OCI-LY7 (cell line): ENCODE measurements around the gene MAP2K1. TPM values are rescaled to one million over a fixed set of nuclear protein-coding genes. Genes with fewer than 3 reads are reported as not detected.

Experiments
- BruUV-seq: library from RNA; stranded (reverse); fragments of 400-500 nt; replicated peaks from 2 replicates; lab custom pipeline; 2021; lab: Mats Ljungman, UMichigan
- CTCF ChIA-PET: fragments of 300-600 bp; sonication (Branson Sonifier 250); formaldehyde crosslinking; loops from one replicate; lab custom pipeline; 2022; ENCODE audit warnings: antibody characterized with exemption; ENCODE audit not compliant: unreplicated experiment; lab: Charles Lee
- POLR2A ChIA-PET: fragments of 300-600 bp; sonication (Branson Sonifier 250); formaldehyde crosslinking; loops from one replicate; lab custom pipeline; 2022; ENCODE audit warnings: antibody characterized with exemption; lab: Charles Lee
- DNase-seq: peaks from one replicate; pipeline ENCODE4 v3.0.0-alpha.2; 2015; ENCODE audit warnings: low spot score
- H2AFZ ChIP-seq: fragments of 200-600 bp; sonication (generic), shearing (Covaris generic); 2 replicates; pipeline ENCODE4 v1.6.1; 2014; ENCODE audit warnings: mild to moderate bottlenecking, antibody characterized with exemption, low read length, moderate library complexity
- H3K27ac ChIP-seq: fragments of 200-600 bp; sonication (generic); 2 replicates; pipeline ENCODE4 v1.5.1; 2014; ENCODE audit warnings: mixed run types, low read depth, mild to moderate bottlenecking, moderate library complexity, low read length, inconsistent platforms; ENCODE audit not compliant: poor library complexity, severe bottlenecking
- H3K36me3 ChIP-seq: fragments of 200-600 bp; sonication (generic); 2 replicates; pipeline ENCODE4 v1.6.1; 2014; ENCODE audit warnings: mild to moderate bottlenecking, antibody characterized with exemption, low read length, moderate library complexity, mixed read lengths; ENCODE audit not compliant: insufficient read depth
- H3K4me1 ChIP-seq: fragments of 200-600 bp; sonication (generic); 2 replicates; pipeline ENCODE4 v1.5.1; 2014; ENCODE audit warnings: mild to moderate bottlenecking, low read length; ENCODE audit not compliant: insufficient read depth, poor library complexity, severe bottlenecking
- H3K4me2 ChIP-seq: fragments of 200-600 bp; sonication (generic); 2 replicates; pipeline ENCODE4 v1.6.1; 2014; ENCODE audit warnings: mild to moderate bottlenecking, low read length
- H3K4me3 ChIP-seq: fragments of 200-600 bp; sonication (generic); 2 replicates; pipeline ENCODE4 v1.5.1; 2014; ENCODE audit warnings: mild to moderate bottlenecking, low read depth, low read length; ENCODE audit not compliant: poor library complexity, severe bottlenecking
- H3K79me2 ChIP-seq: fragments of 200-600 bp; sonication (generic); 2 replicates; pipeline ENCODE4 v1.6.1; 2016; ENCODE audit warnings: low read depth, mild to moderate bottlenecking, low read length, moderate library complexity, mixed read lengths; ENCODE audit not compliant: insufficient read depth
- H3K9me2 ChIP-seq: fragments of 200-600 bp; sonication (generic); 2 replicates; pipeline ENCODE4 v1.6.1; 2016; ENCODE audit warnings: mild to moderate bottlenecking, low read length, mixed read lengths; ENCODE audit not compliant: insufficient read depth
- H3K9me3 ChIP-seq: fragments of 200-600 bp; sonication (generic); 2 replicates; pipeline ENCODE4 v1.6.1; 2014; ENCODE audit warnings: mild to moderate bottlenecking, mixed run types, low read length, mixed read lengths
- H4K20me1 ChIP-seq: fragments of 200-600 bp; sonication (generic); 2 replicates; pipeline ENCODE4 v1.6.1; 2014; ENCODE audit warnings: mild to moderate bottlenecking, antibody characterized with exemption, low read length, moderate library complexity, mixed read lengths; ENCODE audit not compliant: insufficient read depth
- CTCF ChIP-seq: fragments of 200-600 bp; sonication (generic); conservative IDR thresholded peaks from 2 replicates; pipeline ENCODE4 v1.5.1; 2014; ENCODE audit warnings: mild to moderate bottlenecking, antibody characterized with exemption, low read length, moderate library complexity, mixed read lengths
- EZH2phosphoT487 ChIP-seq: fragments of 200-600 bp; sonication (generic); IDR thresholded peaks from 2 replicates; pipeline ENCODE4 v1.6.1; 2018; ENCODE audit warnings: low read depth, borderline replicate concordance, mild to moderate bottlenecking, mixed run types, antibody characterized with exemption, low read length, moderate library complexity, mixed read lengths
- intact Hi-C: fragments of 100-400 bp; cut with micrococcal nuclease; formaldehyde crosslinking; loops from one replicate; pipeline ENCODE4 v1.10.0; 2022; ENCODE audit not compliant: unreplicated experiment
- total RNA-seq, 2 experiments: library from RNA; depleted of rRNA in 1 of 2; stranded (reverse); fragments of >200 nt in 1 of 2; shearing (Covaris generic) in 1 of 2; gene quantifications; 2 replicates each; pipeline ENCODE4 v1.2.3, GENCODE V29; 2014 to 2022

The MAP2K1 gene
- total RNA-seq, 2 experiments from 2014 or later, result 37.2 to 95.8 TPM

- no peak overlapping the region for H3K4me3 ChIP-seq
- no TSS peak for BruUV-seq
- TF ChIP-seq EZH2phosphoT487, result no peak
- TF ChIP-seq CTCF, result no peak
- H3K36me3 ChIP-seq, result peaks cover 96% of the 10 kb centered on the region
- no peak for DNase-seq
- no peaks in the 10 kb centered on the region for H4K20me1 ChIP-seq
- ChIA-PET CTCF (no interaction called here), POLR2A (no interaction called here)
- H3K4me1 ChIP-seq, result no peaks in the 10 kb centered on the region
- no peaks in the 10 kb centered on the region for H3K9me2 ChIP-seq
- H3K79me2 ChIP-seq, result no peaks in the 10 kb centered on the region
- intact Hi-C loops, result no loop called here
- no peak overlapping the region for H3K4me2 ChIP-seq
- no peak overlapping the region for H3K27ac ChIP-seq
- no peaks in the 10 kb centered on the region for H3K9me3 ChIP-seq
- H2AFZ ChIP-seq, result no peak overlapping the region
These were observed 53.8 kb downstream of the MAP2K1 start for GRCh38 chr15:66440501-66440900.

- intact Hi-C loops, result no loop called here
- Histone ChIP-seq H3K36me3 (peaks cover 38% of the 10 kb centered on the region), H3K4me2 (no peak overlapping the region), H3K4me1 (peaks cover 19% of the 10 kb centered on the region), H4K20me1 (no peaks in the 10 kb centered on the region), H3K27ac (no peak overlapping the region), H2AFZ (no peak overlapping the region), H3K9me3 (0 out of 2 replicates have a peak, but pooled peaks cover 5% of the 10 kb centered on the region), H3K4me3 (no peak overlapping the region), H3K9me2 (no peaks in the 10 kb centered on the region), H3K79me2 (no peaks in the 10 kb centered on the region; the same call in 1 of the 2 replicates)
- DNase-seq, result no peak
- ChIA-PET CTCF (interaction anchor here (1.0 kb wide), 1 partner anchor 19 kb away, joined by 3 read pairs; no protein-coding TSS in a partner anchor), POLR2A (no interaction called here)
- TF ChIP-seq EZH2phosphoT487, result no peak
- TF ChIP-seq CTCF, result no peak
- TSS peak; percentile 11 for BruUV-seq
These were observed 65.7 kb downstream of the MAP2K1 start for GRCh38 chr15:66452420-66452819.

DNA sequence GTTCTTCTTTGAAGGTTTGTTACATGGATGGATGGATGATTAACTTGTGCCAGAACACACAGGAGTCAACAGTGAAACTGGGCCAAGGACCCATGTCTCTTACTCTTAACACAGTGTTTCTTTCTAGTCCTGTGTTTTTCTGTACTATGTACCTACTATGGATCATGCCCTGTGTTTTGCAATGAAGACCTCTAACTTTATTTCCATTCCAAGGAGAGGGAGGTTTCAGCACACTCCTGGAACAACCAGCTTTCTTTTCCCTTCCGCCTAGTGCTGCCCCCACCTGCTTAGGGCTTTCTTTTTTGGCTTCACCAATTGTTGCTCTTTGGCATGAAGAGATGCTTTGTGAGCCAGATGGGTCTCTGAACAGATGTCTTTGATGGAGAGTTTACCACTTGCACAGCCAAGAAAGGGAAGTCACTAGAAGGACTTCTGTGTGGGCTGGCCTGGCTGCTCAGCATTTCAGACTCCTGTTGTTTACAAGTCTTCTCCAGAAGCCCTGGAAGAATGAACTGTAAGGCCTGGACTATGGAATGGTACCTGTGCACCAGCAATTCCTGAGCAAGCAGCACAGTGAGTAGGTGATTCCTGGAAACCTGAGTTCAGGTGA is 66.4 kb downstream of the MAP2K1 start:
- no peak overlapping the region for H2AFZ ChIP-seq
- H3K9me2 ChIP-seq, result no peaks in the 10 kb centered on the region
- ChIA-PET POLR2A (interaction anchor here (0.6 kb wide), 1 partner anchor 32 kb away, joined by 3 read pairs; no protein-coding TSS in a partner anchor), CTCF (interaction anchor here (1.0 kb wide), 1 partner anchor 20 kb away, joined by 3 read pairs; no protein-coding TSS in a partner anchor)
- H3K79me2 ChIP-seq, result no peaks in the 10 kb centered on the region; the same call in 1 of the 2 replicates
- H3K4me3 ChIP-seq, result no peak overlapping the region
- H3K4me2 ChIP-seq, result no peak overlapping the region
- H3K9me3 ChIP-seq, result 0 out of 2 replicates have a peak, but pooled peaks cover 5% of the 10 kb centered on the region
- BruUV-seq, result no TSS peak
- peaks cover 25% of the 10 kb centered on the region for H3K4me1 ChIP-seq
- H3K27ac ChIP-seq, result no peak overlapping the region
- H3K36me3 ChIP-seq, result peaks cover 34% of the 10 kb centered on the region
- intact Hi-C loops, result no loop called here
- DNase-seq, result peak; percentile 19
- TF ChIP-seq EZH2phosphoT487 (no peak), CTCF (no peak)
- no peaks in the 10 kb centered on the region for H4K20me1 ChIP-seq
